NT2/D1 (cell line): ENCODE data around the gene ATG2A.

Experiments
- SUZ12 ChIP-seq: IDR thresholded peaks from 2 replicates; pipeline ENCODE4 v1.6.1; 2011; ENCODE audit not compliant: insufficient read length, insufficient read depth; ENCODE audit errors: extremely low read depth
- YY1 ChIP-seq: IDR thresholded peaks from 2 replicates; pipeline ENCODE4 v1.6.1; 2011; ENCODE audit not compliant: insufficient read length, insufficient read depth

GRCh38 chr11:64914123-64914522, 2.9 kb downstream of the ATG2A start:
- TF ChIP-seq SUZ12, result no peak
- no peak for TF ChIP-seq YY1
